Measurements from ENCODE around the gene CLSTN2. TPM values are rescaled to one million over a fixed set of nuclear protein-coding genes. Genes with fewer than 3 reads are reported as not detected.

The CLSTN2 gene
- total and polyA plus RNA-seq, 8 donors, result 0.31 to 1.1 (median 0.61) TPM

- Histone ChIP-seq H3K4me3 (no peak overlapping the region), H3K27me3 (no peaks in the 10 kb centered on the region), H3K27ac (no peak overlapping the region), H3K4me1 (no peaks in the 10 kb centered on the region), H3K36me3 (no peaks in the 10 kb centered on the region), H3K9me3 (no peaks in the 10 kb centered on the region)
- no peak for TF ChIP-seq CTCF (IDR thresholded peaks at IDR 0.05)
- intact Hi-C loops (cut with DNase I), result no loop called here
- DNase-seq (no peak), ATAC-seq (no peak)
Measured at GRCh38 chr3:140081887-140082286, 146.9 kb downstream of the CLSTN2 start.

- intact Hi-C loops (cut with DNase I), result no loop called here
- Histone ChIP-seq H3K27ac (no peak overlapping the region), H3K4me1 (no peaks in the 10 kb centered on the region), H3K36me3 (no peaks in the 10 kb centered on the region), H3K9me3 (peaks cover 0 to 2% of the 10 kb centered on the region in 2 donors), H3K4me3 (no peak overlapping the region), H3K27me3 (no peaks in the 10 kb centered on the region)
- TF ChIP-seq CTCF (IDR thresholded peaks at IDR 0.05), result no peak
- no peak for ATAC-seq
- DNase-seq, result no peak
Measured at GRCh38 chr3:140085001-140085400, 150.0 kb downstream of the CLSTN2 start.

- no peak for TF ChIP-seq CTCF (IDR thresholded peaks at IDR 0.05)
- ATAC-seq, result no peak
- Histone ChIP-seq H3K27ac (no peak overlapping the region), H3K4me3 (no peak overlapping the region), H3K27me3 (no peaks in the 10 kb centered on the region), H3K9me3 (peaks cover 0 to 2% of the 10 kb centered on the region in 2 donors), H3K36me3 (no peaks in the 10 kb centered on the region), H3K4me1 (no peaks in the 10 kb centered on the region)
- DNase-seq, result no peak
- intact Hi-C loops (cut with DNase I), result no loop called here
Measured at GRCh38 chr3:140086642-140087041, 151.7 kb downstream of the CLSTN2 start.

- Histone ChIP-seq H3K27me3 (no peaks in the 10 kb centered on the region), H3K4me3 (no peak overlapping the region), H3K4me1 (no peaks in the 10 kb centered on the region), H3K27ac (no peak overlapping the region), H3K36me3 (no peaks in the 10 kb centered on the region), H3K9me3 (peaks cover 0 to 2% of the 10 kb centered on the region in 2 donors)
- ATAC-seq (no peak), DNase-seq (no peak)
- TF ChIP-seq CTCF (IDR thresholded peaks at IDR 0.05), result no peak
- intact Hi-C loops (cut with DNase I), result no loop called here
Measured at GRCh38 chr3:140088058-140088457, 153.1 kb downstream of the CLSTN2 start.

GRCh38 chr3:140088513-140088912 lies 153.5 kb downstream of the CLSTN2 start:
- no peaks in the 10 kb centered on the region for H3K36me3 ChIP-seq
- no peak for DNase-seq
- H3K4me1 ChIP-seq, result no peaks in the 10 kb centered on the region
- H3K4me3 ChIP-seq, result no peak overlapping the region
- ATAC-seq, result no peak
- H3K9me3 ChIP-seq, result peaks cover 0 to 2% of the 10 kb centered on the region in 2 donors
- no peak for TF ChIP-seq CTCF (IDR thresholded peaks at IDR 0.05)
- intact Hi-C loops (cut with DNase I), result no loop called here
- H3K27ac ChIP-seq, result no peak overlapping the region
- no peaks in the 10 kb centered on the region for H3K27me3 ChIP-seq
